GM23338 (cell line): Measurements from ENCODE around the gene KANK4. TPM values are rescaled to one million over a fixed set of nuclear protein-coding genes. Genes with fewer than 3 reads are reported as not detected.

Experiments used
- ATAC-seq: fragments of 200-7000 bp; cut with Tn5 transposase; 3 replicates; pipeline ENCODE4 v1.9.1; 2020
- DNase-seq: peaks from one replicate; pipeline ENCODE4 v3.0.0-alpha.2; 2015; ENCODE audit warnings: low spot score
- H2AFZ ChIP-seq: fragments of 200-600 bp; sonication (generic); 2 replicates; pipeline ENCODE4 v1.8.0; 2016; ENCODE audit warnings: antibody characterized with exemption, mild to moderate bottlenecking, moderate library complexity
- H3F3A ChIP-seq: fragments of 200-600 bp; sonication (generic); replicated peaks from 2 replicates; pipeline ENCODE4 v1.8.0; 2017; ENCODE audit warnings: antibody characterized with exemption, mixed run types, low read depth
- H3K27ac ChIP-seq: fragments of 200-600 bp; sonication (generic); 2 replicates; pipeline ENCODE4 v1.6.1; 2016; ENCODE audit warnings: low read depth
- H3K27me3 ChIP-seq: fragments of 200-600 bp; sonication (generic); 2 replicates; pipeline ENCODE4 v1.8.0; 2016; ENCODE audit warnings: mild to moderate bottlenecking, mixed run types, moderate library complexity; ENCODE audit not compliant: insufficient read depth
- H3K36me3 ChIP-seq: fragments of 200-600 bp; sonication (generic); 2 replicates; pipeline ENCODE4 v1.8.0; 2016; ENCODE audit warnings: mild to moderate bottlenecking; ENCODE audit not compliant: insufficient read depth
- H3K4me1 ChIP-seq: fragments of 200-600 bp; sonication (generic); 2 replicates; pipeline ENCODE4 v1.8.0; 2016; ENCODE audit warnings: mild to moderate bottlenecking, moderate library complexity; ENCODE audit not compliant: insufficient read depth
- H3K4me2 ChIP-seq: fragments of 200-600 bp; sonication (generic); 2 replicates; pipeline ENCODE4 v1.7.1; 2017; ENCODE audit warnings: mixed run types
- H3K4me3 ChIP-seq: fragments of 200-600 bp; sonication (generic); 2 replicates; pipeline ENCODE4 v1.6.1; 2016; ENCODE audit warnings: mixed run types
- H3K79me2 ChIP-seq: fragments of 200-600 bp; sonication (generic); replicated peaks from 2 replicates; pipeline ENCODE4 v1.8.0; 2017; ENCODE audit warnings: mild to moderate bottlenecking; ENCODE audit not compliant: insufficient read depth
- H3K9me2 ChIP-seq: fragments of 200-600 bp; sonication (generic); 2 replicates; pipeline ENCODE4 v1.8.0; 2017; ENCODE audit not compliant: insufficient read depth
- H4K20me1 ChIP-seq: fragments of 200-600 bp; sonication (generic); replicated peaks from 2 replicates; pipeline ENCODE4 v1.8.0; 2017; ENCODE audit warnings: mild to moderate bottlenecking; ENCODE audit not compliant: insufficient read depth
- H3K27ac Mint-ChIP-seq: 2 replicates; pipeline ENCODE4 v1.8.0; 2020; ENCODE audit warnings: inconsistent platforms, mild to moderate bottlenecking, moderate library complexity, mixed read lengths
- H3K27me3 Mint-ChIP-seq: 3 replicates; pipeline ENCODE4 v1.8.0; 2022; ENCODE audit warnings: low read depth, mild to moderate bottlenecking, moderate library complexity, mixed read lengths, inconsistent platforms; ENCODE audit not compliant: insufficient read depth, poor library complexity
- H3K36me3 Mint-ChIP-seq: 3 replicates; pipeline ENCODE4 v1.8.0; 2021; ENCODE audit warnings: low read depth, mild to moderate bottlenecking, inconsistent platforms, moderate library complexity, mixed read lengths
- H3K4me1 Mint-ChIP-seq: 3 replicates; pipeline ENCODE4 v1.8.0; 2020; ENCODE audit warnings: mild to moderate bottlenecking, inconsistent platforms, mixed read lengths
- H3K4me3 Mint-ChIP-seq: 3 replicates; pipeline ENCODE4 v1.8.0; 2021; ENCODE audit warnings: moderate library complexity, mild to moderate bottlenecking, inconsistent platforms, mixed read lengths
- H3K9me3 Mint-ChIP-seq: 3 replicates; pipeline ENCODE4 v1.8.0; 2020; ENCODE audit warnings: moderate library complexity, mild to moderate bottlenecking, inconsistent platforms, mixed read lengths
- CTCF ChIP-seq, 2 experiments: fragments of 200-600 bp in 1 of 2; sonication (generic) in 1 of 2; conservative IDR thresholded peaks; 2 replicates each; pipeline versions ENCODE4 v1.5.1 to v1.6.1; 2016 to 2017; ENCODE audit warnings: antibody characterized with exemption in 2 of 2, low read depth in 2 of 2, mild to moderate bottlenecking in 2 of 2, moderate library complexity in 1 of 2
- ETS1 ChIP-seq: IDR thresholded peaks from 2 replicates; pipeline ENCODE4 v1.6.1; 2016; ENCODE audit warnings: antibody characterized with exemption
- EZH2phosphoT487 ChIP-seq: fragments of 200-600 bp; sonication (generic); IDR thresholded peaks from one replicate; pipeline ENCODE4 v1.8.1; 2018; ENCODE audit warnings: antibody characterized with exemption; ENCODE audit not compliant: unreplicated experiment
- NANOG ChIP-seq: IDR thresholded peaks from 2 replicates; pipeline ENCODE4 v1.6.1; 2016; ENCODE audit warnings: antibody characterized with exemption, borderline replicate concordance
- POLR2AphosphoS5 ChIP-seq: IDR thresholded peaks from 2 replicates; pipeline ENCODE4 v1.6.1; 2016; ENCODE audit warnings: antibody characterized with exemption, low read depth
- ZNF114 ChIP-seq: fragments of 250-450 bp; sonication (Bioruptor Pico); IDR thresholded peaks from 2 replicates; pipeline ENCODE4 v1.5.0; 2020; ENCODE audit warnings: mild to moderate bottlenecking, moderate library complexity
- ZNF331 ChIP-seq: fragments of 250-450 bp; sonication (Bioruptor Pico); IDR thresholded peaks from 2 replicates; pipeline ENCODE4 v1.5.0; 2020; ENCODE audit warnings: low read depth, mild to moderate bottlenecking, moderate library complexity
- ZNF462 ChIP-seq: fragments of 250-450 bp; sonication (Bioruptor Pico); IDR thresholded peaks from 2 replicates; pipeline ENCODE4 v1.5.0; 2020; ENCODE audit warnings: mild to moderate bottlenecking, moderate library complexity
- polyA plus RNA-seq: library from polyadenylated mRNA; unstranded; fragments of >200 nt; fragmentation: Nextera tagmentation; extraction: Ambion mirVana; gene quantifications from 2 replicates; pipeline ENCODE4 v1.2.1, GENCODE V29; 2016
- total RNA-seq: library from RNA; depleted of rRNA; stranded (reverse); fragments of >200 nt; shearing (Covaris generic); gene quantifications from 2 replicates; pipeline ENCODE4 v1.2.3, GENCODE V29; 2014

The KANK4 gene
- total and polyA plus RNA-seq, 2 experiments from 2014 or later: 0.31 to 0.42 TPM

- no peak for ATAC-seq
- Histone ChIP-seq H3K79me2 (peaks cover 56% of the 10 kb centered on the region), H3K4me1 (peaks cover 24% of the 10 kb centered on the region), H4K20me1 (peaks cover 50% of the 10 kb centered on the region), H3K27me3 (no peaks in the 10 kb centered on the region), H3F3A (peaks cover 85% of the 10 kb centered on the region), H3K36me3 (peaks cover 67% of the 10 kb centered on the region), H3K9me2 (no peaks in the 10 kb centered on the region), H2AFZ (no peak overlapping the region), H3K4me2 (no peak overlapping the region), H3K27ac (peak overlapping the region; percentile 48; the same call in 1 of the 2 replicates), H3K4me3 (no peak overlapping the region)
- peaks cover 51% of the 10 kb centered on the region for H3K9me3 Mint-ChIP-seq
- H3K27ac Mint-ChIP-seq: no peak overlapping the region
- TF ChIP-seq ZNF331 (CRISPR knock-in tag): no peak
- no peak for TF ChIP-seq CTCF (conservative IDR thresholded peaks at IDR 0.05; ENCODE audit: low read depth in 2 of 2)
- TF ChIP-seq ZNF114 (CRISPR knock-in tag): no peak
- no peak for TF ChIP-seq ZNF462 (CRISPR knock-in tag)
- TF ChIP-seq NANOG: no peak
- no peak for TF ChIP-seq ETS1
- TF ChIP-seq EZH2phosphoT487: no peak
- peak; percentile 27; the same call in 1 of the 2 replicates for TF ChIP-seq POLR2AphosphoS5
- peaks cover 37% of the 10 kb centered on the region for H3K4me1 Mint-ChIP-seq
- H3K4me3 Mint-ChIP-seq: peak overlapping the region; percentile 5; the same call in 1 of the 3 replicates
- H3K36me3 Mint-ChIP-seq: peaks cover 98% of the 10 kb centered on the region
- peaks cover 68% of the 10 kb centered on the region for H3K27me3 Mint-ChIP-seq
- no peak for DNase-seq
Observed at GRCh38 chr1:62209931-62210595, 109.2 kb downstream of the KANK4 start.
